ENCODE data around the gene TMPRSS11D. TPM values are rescaled to one million over a fixed set of nuclear protein-coding genes. Genes with fewer than 3 reads are reported as not detected.

TMPRSS11D gene
- total RNA-seq, 1 experiment from 2014 or later, result not detected

DNA sequence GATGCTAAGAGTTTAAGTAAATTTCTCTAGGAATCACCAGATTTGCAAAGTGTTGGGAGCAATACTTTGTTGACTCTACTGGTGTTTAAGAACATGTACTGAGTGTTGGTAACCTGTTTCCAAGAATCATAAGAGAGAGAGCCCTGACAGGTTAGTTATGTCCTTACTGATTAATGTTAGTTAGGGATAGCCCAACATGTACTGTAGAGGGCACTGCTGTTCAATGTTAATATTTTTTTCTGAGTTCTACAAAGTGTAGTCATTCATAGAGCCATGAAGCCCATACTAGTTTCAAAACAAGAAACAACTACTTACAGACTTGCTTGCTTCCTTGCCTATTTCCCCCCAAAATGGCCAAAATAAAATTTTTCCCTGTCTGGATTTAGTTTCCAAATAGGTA, 11.9 kb downstream of the TMPRSS11D start:
- no peak overlapping the region for H3K9ac ChIP-seq (ENCODE audit: low read length)
- H3K9me3 ChIP-seq (ENCODE audit: low read length), result no peaks in the 10 kb centered on the region
- no peak overlapping the region for H2AFZ ChIP-seq (ENCODE audit: low read length)
- no peak overlapping the region for H3K27ac ChIP-seq (ENCODE audit: low read length)
- no peaks in the 10 kb centered on the region for H3K27me3 ChIP-seq (ENCODE audit: low read length)
- peak; percentile 67 for DNase-seq
- no peaks in the 10 kb centered on the region for H3K4me1 ChIP-seq (ENCODE audit: low read length)
- H3K9me2 ChIP-seq (replicated peaks; ENCODE audit: insufficient read depth, low read length), result no peaks in the 10 kb centered on the region
- H3K36me3 ChIP-seq (ENCODE audit: insufficient read depth, low read length), result no peaks in the 10 kb centered on the region
- H3K4me2 ChIP-seq (ENCODE audit: low read depth, low read length, poor library complexity, severe bottlenecking), result no peak overlapping the region
- no peaks in the 10 kb centered on the region for H4K20me1 ChIP-seq (ENCODE audit: insufficient read depth, low read depth, low read length)
- H3K4me3 ChIP-seq (ENCODE audit: low read length), result no peak overlapping the region
- no peaks in the 10 kb centered on the region for H3K79me2 ChIP-seq (ENCODE audit: low read length)

DNA sequence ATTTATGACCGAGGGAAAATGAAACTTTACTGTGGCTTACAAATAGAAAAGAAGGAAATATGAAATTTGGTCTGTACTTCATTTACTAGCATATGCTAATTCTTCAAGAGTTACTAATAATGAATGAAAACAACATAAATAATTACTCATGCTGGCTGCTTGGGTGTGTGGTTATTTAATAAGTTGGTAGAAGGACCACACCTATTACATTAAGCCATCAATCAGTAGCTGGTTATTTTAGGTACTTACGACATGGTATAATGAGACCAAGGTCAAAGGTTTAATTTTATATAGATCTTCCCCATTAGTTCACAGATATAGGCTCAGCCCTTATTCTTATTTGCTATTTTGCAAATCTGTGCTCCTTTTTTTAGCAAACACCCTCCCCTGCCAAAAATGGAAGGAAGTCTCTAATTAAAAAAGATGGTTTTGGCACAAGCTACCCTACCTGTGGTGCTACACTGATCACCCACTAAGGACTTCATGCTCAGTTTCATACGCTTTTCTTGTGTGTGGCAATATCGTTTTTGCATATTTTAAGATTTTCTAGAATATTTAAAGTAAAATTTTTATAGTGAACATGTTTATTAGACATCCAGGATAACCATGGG, 14.1 kb downstream of the TMPRSS11D start:
- no peak overlapping the region for H3K27ac ChIP-seq (ENCODE audit: low read length)

DNA sequence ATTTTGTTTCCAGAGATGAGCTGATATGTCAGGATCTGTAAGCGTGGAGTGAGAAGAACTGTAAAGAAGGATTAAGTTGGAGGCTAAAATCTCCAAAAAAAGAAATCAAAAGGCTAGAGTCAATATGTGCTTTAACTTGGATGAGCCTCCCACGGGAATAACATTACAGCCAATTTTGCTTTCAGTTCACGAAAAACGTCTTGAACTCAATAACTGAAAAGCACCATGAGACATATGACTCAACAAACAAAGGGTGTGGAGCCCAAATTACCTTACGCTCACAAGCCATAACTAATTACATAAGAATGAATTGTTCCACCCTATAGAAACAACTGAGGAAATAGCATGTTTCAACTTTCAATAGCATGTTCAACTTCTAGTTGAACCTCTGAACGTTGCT, 22.3 kb downstream of the TMPRSS11D start:
- Histone ChIP-seq H3K36me3 (ENCODE audit: insufficient read depth, low read length) (no peaks in the 10 kb centered on the region), H3K9ac (ENCODE audit: low read length) (no peak overlapping the region), H3K27ac (ENCODE audit: low read length) (no peak overlapping the region), H3K4me2 (ENCODE audit: low read depth, low read length, poor library complexity, severe bottlenecking) (no peak overlapping the region), H3K9me2 (replicated peaks; ENCODE audit: insufficient read depth, low read length) (no peaks in the 10 kb centered on the region), H2AFZ (ENCODE audit: low read length) (no peak overlapping the region), H3K4me1 (ENCODE audit: low read length) (no peaks in the 10 kb centered on the region), H3K4me3 (ENCODE audit: low read length) (no peak overlapping the region), H3K79me2 (ENCODE audit: low read length) (no peaks in the 10 kb centered on the region), H4K20me1 (ENCODE audit: insufficient read depth, low read depth, low read length) (no peaks in the 10 kb centered on the region), H3K27me3 (ENCODE audit: low read length) (no peaks in the 10 kb centered on the region), H3K9me3 (ENCODE audit: low read length) (no peaks in the 10 kb centered on the region)
- DNase-seq, result no peak

More for the DNA sequence above, 14.1 kb downstream of the TMPRSS11D start:
- no peak for DNase-seq
- no peaks in the 10 kb centered on the region for H3K9me3 ChIP-seq (ENCODE audit: low read length)
- H3K4me2 ChIP-seq (ENCODE audit: low read depth, low read length, poor library complexity, severe bottlenecking), result no peak overlapping the region
- no peaks in the 10 kb centered on the region for H3K79me2 ChIP-seq (ENCODE audit: low read length)
- H3K9ac ChIP-seq (ENCODE audit: low read length), result no peak overlapping the region
- no peaks in the 10 kb centered on the region for H3K27me3 ChIP-seq (ENCODE audit: low read length)
- no peak overlapping the region for H3K4me3 ChIP-seq (ENCODE audit: low read length)
- no peaks in the 10 kb centered on the region for H3K4me1 ChIP-seq (ENCODE audit: low read length)
- H2AFZ ChIP-seq (ENCODE audit: low read length), result no peak overlapping the region
- H3K36me3 ChIP-seq (ENCODE audit: insufficient read depth, low read length), result no peaks in the 10 kb centered on the region
- no peaks in the 10 kb centered on the region for H3K9me2 ChIP-seq (replicated peaks; ENCODE audit: insufficient read depth, low read length)
- H4K20me1 ChIP-seq (ENCODE audit: insufficient read depth, low read depth, low read length), result no peaks in the 10 kb centered on the region

DNA sequence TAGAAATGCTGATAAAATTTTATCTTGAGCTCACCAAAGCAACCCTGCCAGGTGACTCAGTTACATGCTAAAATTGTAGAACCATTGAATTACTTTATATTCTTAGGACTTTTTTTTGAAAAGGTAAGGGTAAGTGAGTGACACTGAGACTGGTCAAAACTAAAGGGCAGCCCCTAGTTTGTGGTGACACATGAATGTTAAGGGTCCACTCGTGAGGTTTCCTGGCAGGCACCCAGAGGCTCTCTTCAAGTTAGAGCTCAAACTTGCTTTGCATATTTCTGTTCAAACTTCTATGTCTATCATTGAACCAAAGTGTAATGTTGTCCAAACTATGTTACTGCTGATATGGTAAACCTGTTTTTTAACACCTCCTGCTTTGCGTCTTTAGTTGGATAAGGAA, 30.5 kb downstream of the TMPRSS11D start:
- no peaks in the 10 kb centered on the region for H3K27me3 ChIP-seq (ENCODE audit: low read length)
- no peaks in the 10 kb centered on the region for H3K9me2 ChIP-seq (replicated peaks; ENCODE audit: insufficient read depth, low read length)
- no peaks in the 10 kb centered on the region for H3K36me3 ChIP-seq (ENCODE audit: insufficient read depth, low read length)
- H3K9me3 ChIP-seq (ENCODE audit: low read length), result no peaks in the 10 kb centered on the region
- H3K9ac ChIP-seq (ENCODE audit: low read length), result no peak overlapping the region
- no peak for DNase-seq
- no peak overlapping the region for H2AFZ ChIP-seq (ENCODE audit: low read length)
- H4K20me1 ChIP-seq (ENCODE audit: insufficient read depth, low read depth, low read length), result no peaks in the 10 kb centered on the region
- no peak overlapping the region for H3K4me3 ChIP-seq (ENCODE audit: low read length)
- H3K4me1 ChIP-seq (ENCODE audit: low read length), result no peaks in the 10 kb centered on the region
- H3K79me2 ChIP-seq (ENCODE audit: low read length), result no peaks in the 10 kb centered on the region
- no peak overlapping the region for H3K27ac ChIP-seq (ENCODE audit: low read length)
- no peak overlapping the region for H3K4me2 ChIP-seq (ENCODE audit: low read depth, low read length, poor library complexity, severe bottlenecking)

DNA sequence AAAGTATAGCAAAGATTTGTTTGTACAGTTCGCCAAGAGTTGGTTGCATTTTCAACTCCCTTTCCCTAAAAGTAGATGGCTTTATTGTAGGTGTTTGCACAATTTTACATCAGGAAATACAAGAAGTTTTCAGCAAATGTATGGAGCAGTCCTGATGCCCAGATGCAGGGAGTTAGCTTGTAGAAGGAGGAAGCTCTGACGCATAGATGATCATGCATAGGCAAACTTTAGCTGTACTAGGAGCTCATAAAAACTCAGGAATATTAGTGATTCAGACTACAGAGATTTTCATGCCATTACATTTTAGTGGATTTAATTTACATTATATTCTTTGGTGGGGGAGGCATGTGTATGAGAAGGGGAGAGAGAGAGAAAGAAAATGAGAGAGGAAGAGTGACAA, 62.9 kb downstream of the TMPRSS11D start:
- no peaks in the 10 kb centered on the region for H3K4me1 ChIP-seq (ENCODE audit: low read length)
- H3K4me2 ChIP-seq (ENCODE audit: low read depth, low read length, poor library complexity, severe bottlenecking), result no peak overlapping the region
- H3K9ac ChIP-seq (ENCODE audit: low read length), result no peak overlapping the region
- no peaks in the 10 kb centered on the region for H3K27me3 ChIP-seq (ENCODE audit: low read length)
- H4K20me1 ChIP-seq (ENCODE audit: insufficient read depth, low read depth, low read length), result no peaks in the 10 kb centered on the region
- H3K9me2 ChIP-seq (replicated peaks; ENCODE audit: insufficient read depth, low read length), result no peaks in the 10 kb centered on the region
- H2AFZ ChIP-seq (ENCODE audit: low read length), result no peak overlapping the region
- no peak overlapping the region for H3K4me3 ChIP-seq (ENCODE audit: low read length)
- no peak for DNase-seq
- H3K27ac ChIP-seq (ENCODE audit: low read length), result no peak overlapping the region
- H3K36me3 ChIP-seq (ENCODE audit: insufficient read depth, low read length), result no peaks in the 10 kb centered on the region
- H3K9me3 ChIP-seq (ENCODE audit: low read length), result no peaks in the 10 kb centered on the region
- no peaks in the 10 kb centered on the region for H3K79me2 ChIP-seq (ENCODE audit: low read length)

DNA sequence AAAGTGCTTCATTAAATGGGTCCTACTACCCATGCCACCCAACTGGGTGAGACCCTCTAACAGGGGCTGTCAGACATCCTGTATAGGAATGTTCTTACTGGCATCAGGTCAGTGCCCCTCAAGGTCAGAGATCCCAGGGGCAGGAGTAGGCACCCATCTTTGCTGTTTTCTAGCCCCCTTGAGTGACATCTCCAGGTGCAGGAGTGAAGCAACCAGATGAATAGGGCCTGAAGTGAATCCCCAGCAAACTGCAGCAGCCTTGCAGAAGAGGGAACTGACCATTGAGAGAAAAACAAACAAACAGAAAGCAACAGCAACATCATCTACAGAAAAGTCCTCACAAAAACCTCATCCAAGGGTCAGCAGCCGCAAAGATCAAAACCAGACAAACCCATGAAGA, 73.8 kb downstream of the TMPRSS11D start:
- Histone ChIP-seq H3K27me3 (ENCODE audit: low read length) (no peaks in the 10 kb centered on the region), H3K27ac (ENCODE audit: low read length) (no peak overlapping the region), H3K4me1 (ENCODE audit: low read length) (no peaks in the 10 kb centered on the region), H3K9me3 (ENCODE audit: low read length) (no peaks in the 10 kb centered on the region), H4K20me1 (ENCODE audit: insufficient read depth, low read depth, low read length) (no peaks in the 10 kb centered on the region), H3K4me2 (ENCODE audit: low read depth, low read length, poor library complexity, severe bottlenecking) (no peak overlapping the region), H3K9me2 (replicated peaks; ENCODE audit: insufficient read depth, low read length) (no peaks in the 10 kb centered on the region), H3K36me3 (ENCODE audit: insufficient read depth, low read length) (no peaks in the 10 kb centered on the region), H3K79me2 (ENCODE audit: low read length) (no peaks in the 10 kb centered on the region), H3K4me3 (ENCODE audit: low read length) (no peak overlapping the region), H3K9ac (ENCODE audit: low read length) (no peak overlapping the region), H2AFZ (ENCODE audit: low read length) (no peak overlapping the region)
- no peak for DNase-seq

DNA sequence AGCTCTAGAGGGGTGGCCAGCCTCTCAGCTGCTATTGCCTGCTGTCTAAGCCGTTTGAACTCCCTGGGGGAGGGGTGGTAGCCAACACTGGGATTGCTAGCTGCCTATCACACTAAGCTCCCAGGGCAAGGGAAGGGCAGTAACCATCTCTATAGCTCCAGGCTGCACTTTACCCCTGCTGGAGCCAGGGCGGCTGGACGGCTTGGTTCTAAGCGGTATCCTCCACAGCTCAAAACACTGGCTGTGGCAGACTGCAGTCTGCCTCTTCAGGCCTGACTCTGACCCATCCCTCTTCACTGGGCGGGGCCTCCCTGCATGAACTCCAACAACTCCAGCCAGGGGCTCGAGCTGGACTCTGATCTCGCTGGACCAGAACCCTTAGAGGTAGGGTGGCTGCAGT, 74.3 kb downstream of the TMPRSS11D start:
- Histone ChIP-seq H3K9me3 (ENCODE audit: low read length) (no peaks in the 10 kb centered on the region), H2AFZ (ENCODE audit: low read length) (no peak overlapping the region), H3K9ac (ENCODE audit: low read length) (no peak overlapping the region), H3K4me2 (ENCODE audit: low read depth, low read length, poor library complexity, severe bottlenecking) (no peak overlapping the region), H3K9me2 (replicated peaks; ENCODE audit: insufficient read depth, low read length) (no peaks in the 10 kb centered on the region), H3K79me2 (ENCODE audit: low read length) (no peaks in the 10 kb centered on the region), H3K4me1 (ENCODE audit: low read length) (no peaks in the 10 kb centered on the region), H3K4me3 (ENCODE audit: low read length) (no peak overlapping the region), H4K20me1 (ENCODE audit: insufficient read depth, low read depth, low read length) (no peaks in the 10 kb centered on the region), H3K27ac (ENCODE audit: low read length) (no peak overlapping the region), H3K36me3 (ENCODE audit: insufficient read depth, low read length) (no peaks in the 10 kb centered on the region), H3K27me3 (ENCODE audit: low read length) (no peaks in the 10 kb centered on the region)
- no peak for DNase-seq

DNA sequence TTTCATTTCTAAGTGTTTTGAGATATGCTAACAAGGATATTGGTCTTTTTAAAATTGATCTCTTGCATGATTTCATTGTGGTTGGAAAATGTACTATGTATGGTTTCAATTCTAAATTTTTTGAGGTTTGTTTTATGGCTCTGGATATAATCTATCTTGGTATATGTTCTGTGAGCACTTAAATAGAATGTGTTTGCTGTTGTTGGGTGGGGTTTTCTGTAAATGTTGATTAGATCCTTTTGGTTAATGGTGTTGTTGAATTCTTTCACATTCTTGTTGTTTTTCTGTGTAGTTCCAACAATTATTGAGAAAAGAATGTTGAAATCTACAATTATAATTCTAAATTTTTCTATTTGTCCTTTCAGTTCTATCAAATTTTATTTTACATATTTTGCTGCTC, 87.0 kb downstream of the TMPRSS11D start:
- H3K27ac ChIP-seq (ENCODE audit: low read length), result no peak overlapping the region
- H3K4me1 ChIP-seq (ENCODE audit: low read length), result no peaks in the 10 kb centered on the region
- no peaks in the 10 kb centered on the region for H3K36me3 ChIP-seq (ENCODE audit: insufficient read depth, low read length)
- no peak overlapping the region for H3K4me2 ChIP-seq (ENCODE audit: low read depth, low read length, poor library complexity, severe bottlenecking)
- no peaks in the 10 kb centered on the region for H3K79me2 ChIP-seq (ENCODE audit: low read length)
- H4K20me1 ChIP-seq (ENCODE audit: insufficient read depth, low read depth, low read length), result no peaks in the 10 kb centered on the region
- no peaks in the 10 kb centered on the region for H3K9me3 ChIP-seq (ENCODE audit: low read length)
- H3K9ac ChIP-seq (ENCODE audit: low read length), result no peak overlapping the region
- no peak overlapping the region for H2AFZ ChIP-seq (ENCODE audit: low read length)
- no peak overlapping the region for H3K4me3 ChIP-seq (ENCODE audit: low read length)
- H3K9me2 ChIP-seq (replicated peaks; ENCODE audit: insufficient read depth, low read length), result no peaks in the 10 kb centered on the region
- no peaks in the 10 kb centered on the region for H3K27me3 ChIP-seq (ENCODE audit: low read length)
- DNase-seq, result no peak

DNA sequence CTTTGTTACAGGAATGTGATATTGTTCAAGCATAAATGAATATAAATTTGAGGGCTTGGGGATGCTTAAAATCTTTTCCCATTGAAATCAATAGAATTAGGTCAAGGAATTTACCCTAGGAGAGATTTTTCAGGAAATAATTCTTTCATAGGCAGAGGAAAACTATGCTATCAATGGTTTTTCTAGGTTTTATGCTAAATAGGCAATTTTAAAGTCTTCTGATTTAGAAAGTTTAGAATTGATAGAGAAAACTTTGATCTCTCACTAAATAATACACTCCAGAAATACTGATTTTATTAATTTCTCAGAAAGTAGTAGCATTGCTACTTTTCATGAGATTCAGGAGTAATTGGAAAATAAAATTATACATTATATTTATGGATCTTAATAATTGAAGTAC, 93.1 kb downstream of the TMPRSS11D start:
- H4K20me1 ChIP-seq (ENCODE audit: insufficient read depth, low read depth, low read length), result no peaks in the 10 kb centered on the region
- no peak overlapping the region for H3K4me2 ChIP-seq (ENCODE audit: low read depth, low read length, poor library complexity, severe bottlenecking)
- no peak overlapping the region for H3K9ac ChIP-seq (ENCODE audit: low read length)
- H3K9me2 ChIP-seq (replicated peaks; ENCODE audit: insufficient read depth, low read length), result no peaks in the 10 kb centered on the region
- H3K4me3 ChIP-seq (ENCODE audit: low read length), result no peak overlapping the region
- H3K27ac ChIP-seq (ENCODE audit: low read length), result no peak overlapping the region
- H3K36me3 ChIP-seq (ENCODE audit: insufficient read depth, low read length), result no peaks in the 10 kb centered on the region
- H3K4me1 ChIP-seq (ENCODE audit: low read length), result no peaks in the 10 kb centered on the region
- H3K79me2 ChIP-seq (ENCODE audit: low read length), result no peaks in the 10 kb centered on the region
- no peaks in the 10 kb centered on the region for H3K9me3 ChIP-seq (ENCODE audit: low read length)
- H3K27me3 ChIP-seq (ENCODE audit: low read length), result no peaks in the 10 kb centered on the region
- H2AFZ ChIP-seq (ENCODE audit: low read length), result no peak overlapping the region
- DNase-seq, result no peak
